ENCODE results near the gene ZNF618.

- TF ChIP-seq CTCF (IDR thresholded peaks at IDR 0.05) (no peak), POLR2AphosphoS5 (IDR thresholded peaks at IDR 0.05; ENCODE audit: low read depth, low read length) (no peak)
Measured at GRCh38 chr9:113913426-113914195, 37.5 kb downstream of the ZNF618 start.

All from Panc1 (cell line).